ENCODE data around the gene DOK3. TPM values are rescaled to one million over a fixed set of nuclear protein-coding genes. Genes with fewer than 3 reads are reported as not detected.

Gene DOK3
- total and polyA plus RNA-seq, 2 of the 13 experiments (the other 11 are each of a cell fraction or from before 2014, with no cell fraction given) = 1.4 to 1.5 TPM

GRCh38 chr5:177546258-177546741 is 36.7 kb upstream of the DOK3 start (continued):
- TF ChIP-seq, protein P1, sequence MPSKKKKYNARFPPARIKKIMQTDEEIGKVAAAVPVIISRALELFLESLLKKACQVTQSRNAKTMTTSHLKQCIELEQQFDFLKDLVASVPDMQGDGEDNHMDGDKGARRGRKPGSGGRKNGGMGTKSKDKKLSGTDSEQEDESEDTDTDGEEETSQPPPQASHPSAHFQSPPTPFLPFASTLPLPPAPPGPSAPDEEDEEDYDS (CRISPR knock-in tag; IDR thresholded peaks at IDR 0.05) = 0 out of 2 replicates have a peak, but pooled peaks have one; percentile 16
- TF ChIP-seq GFI1 (CRISPR knock-in tag; IDR thresholded peaks at IDR 0.05; ENCODE audit: borderline replicate concordance) = peak; percentile 63
- 0 out of 2 replicates have a peak, but pooled peaks have one; percentile 47 for TF ChIP-seq ZNF556 (CRISPR knock-in tag; IDR thresholded peaks at IDR 0.05; ENCODE audit: borderline replicate concordance)
- TF ChIP-seq, protein P2, sequence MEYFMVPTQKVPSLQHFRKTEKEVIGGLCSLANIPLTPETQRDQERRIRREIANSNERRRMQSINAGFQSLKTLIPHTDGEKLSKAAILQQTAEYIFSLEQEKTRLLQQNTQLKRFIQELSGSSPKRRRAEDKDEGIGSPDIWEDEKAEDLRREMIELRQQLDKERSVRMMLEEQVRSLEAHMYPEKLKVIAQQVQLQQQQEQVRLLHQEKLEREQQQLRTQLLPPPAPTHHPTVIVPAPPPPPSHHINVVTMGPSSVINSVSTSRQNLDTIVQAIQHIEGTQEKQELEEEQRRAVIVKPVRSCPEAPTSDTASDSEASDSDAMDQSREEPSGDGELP (IDR thresholded peaks at IDR 0.05; ENCODE audit: borderline replicate concordance, low read depth) = peak; percentile 98
- no peak for TF ChIP-seq PAF1 (CRISPR knock-in tag; IDR thresholded peaks at IDR 0.05)
- no peak for TF ChIP-seq SOX13 (IDR thresholded peaks at IDR 0.05)
- TF ChIP-seq SOX13 (CRISPR knock-in tag; conservative IDR thresholded peaks at IDR 0.05 in 1 of 2, IDR thresholded peaks at IDR 0.05 in 1 of 2) = peak in 1 of 2 experiments; percentile 77; a peak in 2 of 4 replicates
- no peak for TF ChIP-seq MXD3 (CRISPR knock-in tag; IDR thresholded peaks at IDR 0.05)
- TF ChIP-seq, protein P3, sequence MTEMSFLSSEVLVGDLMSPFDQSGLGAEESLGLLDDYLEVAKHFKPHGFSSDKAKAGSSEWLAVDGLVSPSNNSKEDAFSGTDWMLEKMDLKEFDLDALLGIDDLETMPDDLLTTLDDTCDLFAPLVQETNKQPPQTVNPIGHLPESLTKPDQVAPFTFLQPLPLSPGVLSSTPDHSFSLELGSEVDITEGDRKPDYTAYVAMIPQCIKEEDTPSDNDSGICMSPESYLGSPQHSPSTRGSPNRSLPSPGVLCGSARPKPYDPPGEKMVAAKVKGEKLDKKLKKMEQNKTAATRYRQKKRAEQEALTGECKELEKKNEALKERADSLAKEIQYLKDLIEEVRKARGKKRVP (CRISPR knock-in tag; IDR thresholded peaks at IDR 0.05) = 0 out of 4 replicates have a peak, but pooled peaks of 1 of the 2 experiments have one; percentile 27
- TF ChIP-seq ZEB1 (IDR thresholded peaks at IDR 0.05; ENCODE audit: insufficient replicate concordance, low read depth) = peak; percentile 32
- no peak for TF ChIP-seq ZNF335 (CRISPR knock-in tag; IDR thresholded peaks at IDR 0.05)
- TF ChIP-seq ZNF780A (CRISPR knock-in tag; IDR thresholded peaks at IDR 0.05) = no peak
- 0 out of 2 replicates have a peak, but pooled peaks have one; percentile 22 for TF ChIP-seq NR2F6 (IDR thresholded peaks at IDR 0.05)
- TF ChIP-seq NR2F6 (CRISPR knock-in tag; IDR thresholded peaks at IDR 0.05) = no peak
- TF ChIP-seq SAP130 (CRISPR knock-in tag; IDR thresholded peaks at IDR 0.05; ENCODE audit: low read depth) = peak; percentile 89
- no peak for TF ChIP-seq STAT5B (CRISPR knock-in tag; IDR thresholded peaks at IDR 0.05)
- TF ChIP-seq NRL (CRISPR knock-in tag; IDR thresholded peaks at IDR 0.05; ENCODE audit: borderline replicate concordance) = no peak
- peak; percentile 54 for TF ChIP-seq ZGPAT (CRISPR knock-in tag; IDR thresholded peaks at IDR 0.05)
- TF ChIP-seq NR3C1 (CRISPR knock-in tag; IDR thresholded peaks at IDR 0.05) = no peak
- TF ChIP-seq RFX1 (IDR thresholded peaks at IDR 0.05) = no peak
